HepG2 (cell line): Measurements from ENCODE around the gene CD80.

Experiments used
- CTCF ChIP-seq: sonication (generic); formaldehyde crosslinking; IDR thresholded peaks from 2 replicates; pipeline ENCODE4 v1.5.0; 2020; ENCODE audit warnings: mild to moderate bottlenecking, missing genetic modification reagents, moderate library complexity
- FOSL2 ChIP-seq: sonication (generic); formaldehyde crosslinking; IDR thresholded peaks from 2 replicates; pipeline ENCODE4 v1.4.0; 2020; ENCODE audit warnings: missing genetic modification reagents
- KAT2B ChIP-seq: fragments of 150-350 bp; IDR thresholded peaks from 2 replicates; pipeline ENCODE4 v1.6.1; 2014; ENCODE audit warnings: low read depth, low read length, borderline replicate concordance
- NR2F2 ChIP-seq: IDR thresholded peaks from 2 replicates; pipeline ENCODE4 v1.6.1; 2012; ENCODE audit warnings: low read depth, inconsistent platforms, borderline replicate concordance
- SNRNP70 ChIP-seq: fragments of 200-400 bp; formaldehyde crosslinking; IDR thresholded peaks from 2 replicates; pipeline ENCODE4 v1.6.1; 2017; ENCODE audit warnings: mild to moderate bottlenecking, low read depth, low read length, moderate library complexity
- ZNF337 ChIP-seq: sonication (generic); formaldehyde crosslinking; IDR thresholded peaks from 2 replicates; pipeline ENCODE4 v1.5.1; 2020; ENCODE audit warnings: missing genetic modification reagents, low read depth, mild to moderate bottlenecking, borderline replicate concordance
- ZNF547 ChIP-seq: sonication (generic); formaldehyde crosslinking; IDR thresholded peaks from 2 replicates; pipeline ENCODE4 v1.5.1; 2020; ENCODE audit warnings: mild to moderate bottlenecking, missing genetic modification reagents
- ZNF776 ChIP-seq: sonication (generic); formaldehyde crosslinking; IDR thresholded peaks from 2 replicates; pipeline ENCODE4 v1.4.0; 2020; ENCODE audit warnings: mild to moderate bottlenecking, missing genetic modification reagents
- ZNF883 ChIP-seq: sonication (generic); formaldehyde crosslinking; IDR thresholded peaks from 2 replicates; pipeline ENCODE4 v1.5.1; 2020; ENCODE audit warnings: mild to moderate bottlenecking, missing genetic modification reagents; ENCODE audit errors: not compliant biosample characterization
- TF ChIP-seq, protein P1 (sequence below): sonication (generic); formaldehyde crosslinking; IDR thresholded peaks from 2 replicates; pipeline ENCODE4 v1.4.0; 2020; ENCODE audit warnings: mild to moderate bottlenecking, missing genetic modification reagents
- TF ChIP-seq, protein P2 (sequence below), 2 experiments: sonication (generic) in 1 of 2; formaldehyde crosslinking in 1 of 2; IDR thresholded peaks; 2 replicates each; pipeline versions ENCODE4 v1.5.1 to v1.6.1; 2011 to 2020; ENCODE audit warnings: borderline replicate concordance in 1 of 2, low read depth in 1 of 2, low read length in 1 of 2, mild to moderate bottlenecking in 1 of 2, missing genetic modification reagents in 1 of 2, moderate library complexity in 1 of 2
- TF ChIP-seq, protein P3 (sequence below): sonication (generic); formaldehyde crosslinking; IDR thresholded peaks from 2 replicates; pipeline ENCODE4 v1.5.0; 2020; ENCODE audit warnings: missing genetic modification reagents

- no peak for TF ChIP-seq ZNF776
- TF ChIP-seq ZNF337 (CRISPR knock-in tag), result no peak
- TF ChIP-seq CTCF (CRISPR knock-in tag), result no peak
- TF ChIP-seq SNRNP70, result no peak
- TF ChIP-seq ZNF883 (CRISPR knock-in tag), result no peak
- TF ChIP-seq, protein P1, sequence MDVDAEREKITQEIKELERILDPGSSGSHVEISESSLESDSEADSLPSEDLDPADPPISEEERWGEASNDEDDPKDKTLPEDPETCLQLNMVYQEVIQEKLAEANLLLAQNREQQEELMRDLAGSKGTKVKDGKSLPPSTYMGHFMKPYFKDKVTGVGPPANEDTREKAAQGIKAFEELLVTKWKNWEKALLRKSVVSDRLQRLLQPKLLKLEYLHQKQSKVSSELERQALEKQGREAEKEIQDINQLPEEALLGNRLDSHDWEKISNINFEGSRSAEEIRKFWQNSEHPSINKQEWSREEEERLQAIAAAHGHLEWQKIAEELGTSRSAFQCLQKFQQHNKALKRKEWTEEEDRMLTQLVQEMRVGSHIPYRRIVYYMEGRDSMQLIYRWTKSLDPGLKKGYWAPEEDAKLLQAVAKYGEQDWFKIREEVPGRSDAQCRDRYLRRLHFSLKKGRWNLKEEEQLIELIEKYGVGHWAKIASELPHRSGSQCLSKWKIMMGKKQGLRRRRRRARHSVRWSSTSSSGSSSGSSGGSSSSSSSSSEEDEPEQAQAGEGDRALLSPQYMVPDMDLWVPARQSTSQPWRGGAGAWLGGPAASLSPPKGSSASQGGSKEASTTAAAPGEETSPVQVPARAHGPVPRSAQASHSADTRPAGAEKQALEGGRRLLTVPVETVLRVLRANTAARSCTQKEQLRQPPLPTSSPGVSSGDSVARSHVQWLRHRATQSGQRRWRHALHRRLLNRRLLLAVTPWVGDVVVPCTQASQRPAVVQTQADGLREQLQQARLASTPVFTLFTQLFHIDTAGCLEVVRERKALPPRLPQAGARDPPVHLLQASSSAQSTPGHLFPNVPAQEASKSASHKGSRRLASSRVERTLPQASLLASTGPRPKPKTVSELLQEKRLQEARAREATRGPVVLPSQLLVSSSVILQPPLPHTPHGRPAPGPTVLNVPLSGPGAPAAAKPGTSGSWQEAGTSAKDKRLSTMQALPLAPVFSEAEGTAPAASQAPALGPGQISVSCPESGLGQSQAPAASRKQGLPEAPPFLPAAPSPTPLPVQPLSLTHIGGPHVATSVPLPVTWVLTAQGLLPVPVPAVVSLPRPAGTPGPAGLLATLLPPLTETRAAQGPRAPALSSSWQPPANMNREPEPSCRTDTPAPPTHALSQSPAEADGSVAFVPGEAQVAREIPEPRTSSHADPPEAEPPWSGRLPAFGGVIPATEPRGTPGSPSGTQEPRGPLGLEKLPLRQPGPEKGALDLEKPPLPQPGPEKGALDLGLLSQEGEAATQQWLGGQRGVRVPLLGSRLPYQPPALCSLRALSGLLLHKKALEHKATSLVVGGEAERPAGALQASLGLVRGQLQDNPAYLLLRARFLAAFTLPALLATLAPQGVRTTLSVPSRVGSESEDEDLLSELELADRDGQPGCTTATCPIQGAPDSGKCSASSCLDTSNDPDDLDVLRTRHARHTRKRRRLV (CRISPR knock-in tag), result no peak
- TF ChIP-seq, protein P2, sequence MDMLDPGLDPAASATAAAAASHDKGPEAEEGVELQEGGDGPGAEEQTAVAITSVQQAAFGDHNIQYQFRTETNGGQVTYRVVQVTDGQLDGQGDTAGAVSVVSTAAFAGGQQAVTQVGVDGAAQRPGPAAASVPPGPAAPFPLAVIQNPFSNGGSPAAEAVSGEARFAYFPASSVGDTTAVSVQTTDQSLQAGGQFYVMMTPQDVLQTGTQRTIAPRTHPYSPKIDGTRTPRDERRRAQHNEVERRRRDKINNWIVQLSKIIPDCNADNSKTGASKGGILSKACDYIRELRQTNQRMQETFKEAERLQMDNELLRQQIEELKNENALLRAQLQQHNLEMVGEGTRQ (IDR thresholded peaks at IDR 0.05; ENCODE audit: low read depth, low read length), result no peak
- TF ChIP-seq, protein P2 (CRISPR knock-in tag; IDR thresholded peaks at IDR 0.05; ENCODE audit: borderline replicate concordance), result no peak
- no peak for TF ChIP-seq KAT2B
- TF ChIP-seq FOSL2, result no peak
- TF ChIP-seq, protein P3, sequence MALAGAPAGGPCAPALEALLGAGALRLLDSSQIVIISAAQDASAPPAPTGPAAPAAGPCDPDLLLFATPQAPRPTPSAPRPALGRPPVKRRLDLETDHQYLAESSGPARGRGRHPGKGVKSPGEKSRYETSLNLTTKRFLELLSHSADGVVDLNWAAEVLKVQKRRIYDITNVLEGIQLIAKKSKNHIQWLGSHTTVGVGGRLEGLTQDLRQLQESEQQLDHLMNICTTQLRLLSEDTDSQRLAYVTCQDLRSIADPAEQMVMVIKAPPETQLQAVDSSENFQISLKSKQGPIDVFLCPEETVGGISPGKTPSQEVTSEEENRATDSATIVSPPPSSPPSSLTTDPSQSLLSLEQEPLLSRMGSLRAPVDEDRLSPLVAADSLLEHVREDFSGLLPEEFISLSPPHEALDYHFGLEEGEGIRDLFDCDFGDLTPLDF, result no peak
- no peak for TF ChIP-seq NR2F2
- TF ChIP-seq ZNF547 (CRISPR knock-in tag), result no peak
Measured at GRCh38 chr3:119541547-119541946, 17.9 kb downstream of the CD80 start.
